Testis (tissue), 2 donors: Measurements from ENCODE around the gene PLEKHA7.

ENCODE experiments used
- CTCF ChIP-seq, 3 experiments: fragments of 450-650 bp in 2 of 3; fragments of 200-600 bp in 1 of 3; sonication (generic) in 1 of 3; IDR thresholded peaks; one replicate each; pipeline ENCODE4 v1.5.1; 2016 to 2019; ENCODE audit warnings: antibody characterized with exemption in 3 of 3, mild to moderate bottlenecking in 2 of 3, moderate library complexity in 1 of 3
- POLR2A ChIP-seq: fragments of 450-650 bp; IDR thresholded peaks from one replicate; pipeline ENCODE4 v1.6.1; 2017; ENCODE audit warnings: antibody characterized with exemption, mild to moderate bottlenecking, moderate library complexity

GRCh38 chr11:16969010-16969999 lies 44.9 kb downstream of the PLEKHA7 start:
- TF ChIP-seq POLR2A (no peak), CTCF (IDR thresholded peaks at IDR 0.05) (no peak)
